ENCODE data around the gene TTC28. TPM values are rescaled to one million over a fixed set of nuclear protein-coding genes. Genes with fewer than 3 reads are reported as not detected.
"Not testable (repeated sequence)": the region's sequence is repeated elsewhere in the genome, so short reads cannot be mapped to it uniquely, and the experiment has no call there.

Gene TTC28
- total RNA-seq, 1 experiment from 2014 or later: 0.12 TPM

DNA sequence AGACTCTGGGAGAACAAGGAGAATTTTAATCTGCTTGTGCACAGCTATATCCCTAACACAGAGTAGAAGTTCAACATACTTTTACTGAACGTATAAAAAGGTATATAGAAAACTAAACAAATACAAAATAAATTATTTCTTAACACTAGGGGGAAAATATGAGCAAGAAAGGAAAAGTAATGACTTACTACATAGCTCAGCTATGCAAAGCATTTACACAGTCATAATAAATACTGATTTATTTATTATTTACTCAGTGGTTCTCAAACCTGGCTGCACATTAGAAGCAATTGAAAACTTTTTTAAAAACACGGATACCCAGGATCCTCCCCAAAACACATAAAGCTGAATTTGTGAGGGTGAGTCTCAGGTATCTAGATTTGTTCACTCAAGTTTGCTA is 182.5 kb downstream of the TTC28 start:
- DNase-seq (ENCODE audit: low read depth, low spot score): no peak
- Histone ChIP-seq H3K4me3 (replicated peaks in 1 of 2; ENCODE audit: low read depth in 1 of 2, low read length in 2 of 2) (no peak overlapping the region), H3K27ac (ENCODE audit: low read depth, low read length) (no peak overlapping the region), H3K27me3 (ENCODE audit: insufficient read depth, low read length) (peaks cover 90% of the 10 kb centered on the region), H3K9me2 (ENCODE audit: insufficient read depth) (no peaks in the 10 kb centered on the region), H3K4me2 (ENCODE audit: low read length) (no peak overlapping the region), H2AFZ (ENCODE audit: low read depth, low read length, poor library complexity, severe bottlenecking) (no peak overlapping the region), H3K9ac (ENCODE audit: low read length) (no peak overlapping the region), H3K36me3 (ENCODE audit: control insufficient read depth in 1 of 2, insufficient read depth in 2 of 2, low read length in 2 of 2) (no peaks in the 10 kb centered on the region), H3K4me1 (ENCODE audit: control insufficient read depth in 1 of 2, insufficient read depth in 2 of 2, low read length in 2 of 2) (no peaks in the 10 kb centered on the region), H4K20me1 (ENCODE audit: insufficient read depth) (no peaks in the 10 kb centered on the region), H3K9me3 (ENCODE audit: control insufficient read depth in 1 of 2, insufficient read depth in 1 of 2, low read depth in 1 of 2, low read length in 2 of 2) (no peaks in the 10 kb centered on the region), H3K79me2 (ENCODE audit: insufficient read depth, low read length) (no peaks in the 10 kb centered on the region)
- TF ChIP-seq POLR2AphosphoS5 (IDR thresholded peaks at IDR 0.05; ENCODE audit: low read depth, low read length) (no peak), ZFX (IDR thresholded peaks at IDR 0.05) (no peak), YY1 (IDR thresholded peaks at IDR 0.05; ENCODE audit: extremely low read depth, insufficient replicate concordance, low read depth, low read length) (no peak), TCF7L2 (IDR thresholded peaks at IDR 0.05; ENCODE audit: borderline replicate concordance, extremely low read depth, insufficient read depth, insufficient read length) (no peak), RAD21 (IDR thresholded peaks at IDR 0.05; ENCODE audit: low read depth) (no peak), ELF1 (IDR thresholded peaks at IDR 0.05; ENCODE audit: borderline replicate concordance, low read depth) (no peak), SP1 (IDR thresholded peaks at IDR 0.05; ENCODE audit: low read depth) (no peak), SIN3A (IDR thresholded peaks at IDR 0.05; ENCODE audit: low read depth) (no peak), EZH2phosphoT487 (IDR thresholded peaks at IDR 0.05; ENCODE audit: borderline replicate concordance) (no peak), SRF (IDR thresholded peaks at IDR 0.05; ENCODE audit: low read depth) (no peak), FOSL1 (IDR thresholded peaks at IDR 0.05; ENCODE audit: low read depth) (no peak)
- TF ChIP-seq, protein P1, sequence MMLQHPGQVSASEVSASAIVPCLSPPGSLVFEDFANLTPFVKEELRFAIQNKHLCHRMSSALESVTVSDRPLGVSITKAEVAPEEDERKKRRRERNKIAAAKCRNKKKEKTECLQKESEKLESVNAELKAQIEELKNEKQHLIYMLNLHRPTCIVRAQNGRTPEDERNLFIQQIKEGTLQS (IDR thresholded peaks at IDR 0.05): no peak
- TF ChIP-seq, protein P2, sequence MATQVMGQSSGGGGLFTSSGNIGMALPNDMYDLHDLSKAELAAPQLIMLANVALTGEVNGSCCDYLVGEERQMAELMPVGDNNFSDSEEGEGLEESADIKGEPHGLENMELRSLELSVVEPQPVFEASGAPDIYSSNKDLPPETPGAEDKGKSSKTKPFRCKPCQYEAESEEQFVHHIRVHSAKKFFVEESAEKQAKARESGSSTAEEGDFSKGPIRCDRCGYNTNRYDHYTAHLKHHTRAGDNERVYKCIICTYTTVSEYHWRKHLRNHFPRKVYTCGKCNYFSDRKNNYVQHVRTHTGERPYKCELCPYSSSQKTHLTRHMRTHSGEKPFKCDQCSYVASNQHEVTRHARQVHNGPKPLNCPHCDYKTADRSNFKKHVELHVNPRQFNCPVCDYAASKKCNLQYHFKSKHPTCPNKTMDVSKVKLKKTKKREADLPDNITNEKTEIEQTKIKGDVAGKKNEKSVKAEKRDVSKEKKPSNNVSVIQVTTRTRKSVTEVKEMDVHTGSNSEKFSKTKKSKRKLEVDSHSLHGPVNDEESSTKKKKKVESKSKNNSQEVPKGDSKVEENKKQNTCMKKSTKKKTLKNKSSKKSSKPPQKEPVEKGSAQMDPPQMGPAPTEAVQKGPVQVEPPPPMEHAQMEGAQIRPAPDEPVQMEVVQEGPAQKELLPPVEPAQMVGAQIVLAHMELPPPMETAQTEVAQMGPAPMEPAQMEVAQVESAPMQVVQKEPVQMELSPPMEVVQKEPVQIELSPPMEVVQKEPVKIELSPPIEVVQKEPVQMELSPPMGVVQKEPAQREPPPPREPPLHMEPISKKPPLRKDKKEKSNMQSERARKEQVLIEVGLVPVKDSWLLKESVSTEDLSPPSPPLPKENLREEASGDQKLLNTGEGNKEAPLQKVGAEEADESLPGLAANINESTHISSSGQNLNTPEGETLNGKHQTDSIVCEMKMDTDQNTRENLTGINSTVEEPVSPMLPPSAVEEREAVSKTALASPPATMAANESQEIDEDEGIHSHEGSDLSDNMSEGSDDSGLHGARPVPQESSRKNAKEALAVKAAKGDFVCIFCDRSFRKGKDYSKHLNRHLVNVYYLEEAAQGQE (IDR thresholded peaks at IDR 0.05; ENCODE audit: low read depth): no peak
- intact Hi-C loops (cut with micrococcal nuclease): no loop called here
- ChIA-PET CTCF (no interaction called here), POLR2A (no interaction called here), RAD21 (ENCODE audit: low non-redundant PET in 1 of 2, low total read pairs in 2 of 2, uncharacterized antibody in 2 of 2, unreplicated experiment in 2 of 2) (no interaction called here)
- BruUV-seq (replicated peaks): no TSS peak
- ATAC-seq: no peak

DNA sequence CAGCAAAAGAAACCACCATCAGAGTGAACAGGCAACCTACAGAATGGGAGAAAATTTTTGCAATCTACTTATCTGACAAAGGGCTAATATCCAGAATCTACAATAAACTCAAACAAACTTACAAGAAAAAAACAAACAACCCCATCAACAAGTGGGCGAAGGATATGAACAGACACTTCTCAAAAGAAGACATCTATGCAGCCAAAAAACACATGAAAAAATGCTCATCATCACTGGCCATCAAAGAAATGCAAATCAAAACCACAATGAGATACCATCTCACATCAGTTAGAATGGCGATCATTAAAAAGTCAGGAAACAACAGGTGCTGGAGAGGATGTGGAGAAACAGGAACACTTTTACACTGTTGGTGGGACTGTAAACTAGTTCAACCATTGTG is 188.4 kb downstream of the TTC28 start:
- DNase-seq (ENCODE audit: low read depth, low spot score); H3K79me2 ChIP-seq (ENCODE audit: insufficient read depth, low read length); RAD21 ChIA-PET (ENCODE audit: low non-redundant PET in 1 of 2, low total read pairs in 2 of 2, uncharacterized antibody in 2 of 2, unreplicated experiment in 2 of 2); H3K4me3 ChIP-seq (replicated peaks in 1 of 2; ENCODE audit: low read depth in 1 of 2, low read length in 2 of 2); H3K9me3 ChIP-seq (ENCODE audit: control insufficient read depth in 1 of 2, insufficient read depth in 1 of 2, low read depth in 1 of 2, low read length in 2 of 2); H3K9ac ChIP-seq (ENCODE audit: low read length); intact Hi-C loops (cut with micrococcal nuclease); ATAC-seq; H4K20me1 ChIP-seq (ENCODE audit: insufficient read depth); H3K4me1 ChIP-seq (ENCODE audit: control insufficient read depth in 1 of 2, insufficient read depth in 2 of 2, low read length in 2 of 2); H3K9me2 ChIP-seq (ENCODE audit: insufficient read depth); CTCF ChIA-PET; H2AFZ ChIP-seq (ENCODE audit: low read depth, low read length, poor library complexity, severe bottlenecking); BruUV-seq (replicated peaks); H3K36me3 ChIP-seq (ENCODE audit: control insufficient read depth in 1 of 2, insufficient read depth in 2 of 2, low read length in 2 of 2); H3K4me2 ChIP-seq (ENCODE audit: low read length); H3K27ac ChIP-seq (ENCODE audit: low read depth, low read length); POLR2A ChIA-PET: not testable (repeated sequence)
- peaks cover 62% of the 10 kb centered on the region for H3K27me3 ChIP-seq (ENCODE audit: insufficient read depth, low read length)
